Neural cell (in vitro differentiated cells): ENCODE measurements around the gene ACAN. TPM values are rescaled to one million over a fixed set of nuclear protein-coding genes. Genes with fewer than 3 reads are reported as not detected.

Source experiments
- H2AFZ ChIP-seq: fragments of 200-600, 300-800 bp; sonication (generic), shearing (Covaris generic); 2 replicates; pipeline ENCODE4 v1.6.0; 2014; ENCODE audit warnings: low read depth, mild to moderate bottlenecking, antibody characterized with exemption, low read length, moderate library complexity
- H3F3A ChIP-seq: fragments of 200-600 bp; shearing (Covaris generic); 2 replicates; pipeline ENCODE4 v1.6.1; 2016; ENCODE audit warnings: mild to moderate bottlenecking, moderate library complexity, mixed read lengths, antibody characterized with exemption, low read length; ENCODE audit not compliant: insufficient read depth, poor library complexity, severe bottlenecking
- H3K27ac ChIP-seq: fragments of 200-600, 300-800 bp; sonication (generic), shearing (Covaris generic); 2 replicates; pipeline ENCODE4 v1.5.1; 2014; ENCODE audit warnings: mild to moderate bottlenecking, low read length, moderate library complexity
- H3K27me3 ChIP-seq: fragments of 300-800, 200-600 bp; sonication (generic), shearing (Covaris generic); 2 replicates; pipeline ENCODE4 v1.6.0; 2014; ENCODE audit warnings: mild to moderate bottlenecking, low read depth, low read length, moderate library complexity; ENCODE audit not compliant: insufficient read depth
- H3K36me3 ChIP-seq: fragments of 300-800, 200-600 bp; sonication (generic), shearing (Covaris generic); 2 replicates; pipeline ENCODE4 v1.5.1; 2014; ENCODE audit warnings: mild to moderate bottlenecking, antibody characterized with exemption, low read length, moderate library complexity; ENCODE audit not compliant: insufficient read depth
- H3K4me2 ChIP-seq: fragments of 300-800, 200-600 bp; sonication (generic), shearing (Covaris generic); 2 replicates; pipeline ENCODE4 v1.6.0; 2014; ENCODE audit warnings: mild to moderate bottlenecking, low read length
- H3K4me3 ChIP-seq: fragments of 300-800, 200-600 bp; sonication (generic), shearing (Covaris generic); 2 replicates; pipeline ENCODE4 v1.5.1; 2014; ENCODE audit warnings: mild to moderate bottlenecking, low read length, moderate library complexity
- H3K79me2 ChIP-seq: fragments of 200-600 bp; shearing (Covaris generic); replicated peaks from 2 replicates; pipeline ENCODE4 v1.6.0; 2014; ENCODE audit warnings: mild to moderate bottlenecking, low read length, moderate library complexity; ENCODE audit not compliant: insufficient read depth
- H3K9ac ChIP-seq: fragments of 300-800, 200-600 bp; sonication (generic), shearing (Covaris generic); 2 replicates; pipeline ENCODE4 v1.6.1; 2016; ENCODE audit warnings: mild to moderate bottlenecking, low read length, mixed read lengths
- H3K9me2 ChIP-seq: fragments of 200-600 bp; shearing (Covaris generic); 2 replicates; pipeline ENCODE4 v1.6.1; 2016; ENCODE audit warnings: mild to moderate bottlenecking, low read length, mixed read lengths; ENCODE audit not compliant: insufficient read depth
- H3K9me3 ChIP-seq: fragments of 200-600, 300-800 bp; sonication (generic), shearing (Covaris generic); 2 replicates; pipeline ENCODE4 v1.6.1; 2016; ENCODE audit warnings: mild to moderate bottlenecking, mixed run types, low read length, moderate library complexity, mixed read lengths
- H4K20me1 ChIP-seq: fragments of 200-600 bp; shearing (Covaris generic); 2 replicates; pipeline ENCODE4 v1.6.1; 2016; ENCODE audit warnings: mild to moderate bottlenecking, mixed run types; ENCODE audit not compliant: insufficient read depth
- EP300 ChIP-seq: fragments of 450-650 bp; conservative IDR thresholded peaks from 2 replicates; pipeline ENCODE4 v1.6.1; 2014; ENCODE audit warnings: antibody characterized with exemption, mild to moderate bottlenecking, moderate library complexity; ENCODE audit not compliant: poor library complexity, severe bottlenecking
- EZH2 ChIP-seq: fragments of 200-600, 300-800 bp; shearing (Covaris generic), sonication (generic); IDR thresholded peaks from 2 replicates; pipeline ENCODE4 v1.6.1; 2014; ENCODE audit warnings: antibody characterized with exemption, low read length, borderline replicate concordance, mild to moderate bottlenecking; ENCODE audit not compliant: insufficient read depth, poor library complexity, severe bottlenecking
- MXI1 ChIP-seq: fragments of 450-650 bp; conservative IDR thresholded peaks from 2 replicates; pipeline ENCODE4 v1.6.1; 2014; ENCODE audit warnings: antibody characterized with exemption, mild to moderate bottlenecking; ENCODE audit not compliant: poor library complexity, severe bottlenecking
- POLR2AphosphoS5 ChIP-seq: IDR thresholded peaks from 2 replicates; pipeline ENCODE4 v1.6.1; 2012
- RAD21 ChIP-seq: fragments of 450-650 bp; conservative IDR thresholded peaks from 2 replicates; pipeline ENCODE4 v1.6.1; 2014; ENCODE audit warnings: antibody characterized with exemption, mild to moderate bottlenecking, moderate library complexity
- SMC3 ChIP-seq: fragments of 450-650 bp; conservative IDR thresholded peaks from 2 replicates; pipeline ENCODE4 v1.6.1; 2014; ENCODE audit warnings: antibody characterized with exemption, mild to moderate bottlenecking, moderate library complexity; ENCODE audit not compliant: poor library complexity
- TAF1 ChIP-seq: IDR thresholded peaks from 2 replicates; pipeline ENCODE4 v1.6.1; 2012; ENCODE audit warnings: low read depth
- polyA plus RNA-seq: library from polyadenylated mRNA; depleted of rRNA; stranded (reverse); fragments of >200 nt; gene quantifications from 2 replicates; pipeline ENCODE4 v1.2.3, GENCODE V29; 2014
- TF ChIP-seq, protein P1 (sequence below): fragments of 450-650 bp; IDR thresholded peaks from 2 replicates; pipeline ENCODE4 v1.5.1; 2014; ENCODE audit warnings: antibody characterized with exemption, mild to moderate bottlenecking, moderate library complexity; ENCODE audit not compliant: poor library complexity, severe bottlenecking
- TF ChIP-seq, protein P2 (sequence below): IDR thresholded peaks from 2 replicates; pipeline ENCODE4 v1.6.1; 2012; ENCODE audit warnings: borderline replicate concordance

Gene ACAN
- polyA plus RNA-seq, 1 donor from 2014 or later: not detected

DNA sequence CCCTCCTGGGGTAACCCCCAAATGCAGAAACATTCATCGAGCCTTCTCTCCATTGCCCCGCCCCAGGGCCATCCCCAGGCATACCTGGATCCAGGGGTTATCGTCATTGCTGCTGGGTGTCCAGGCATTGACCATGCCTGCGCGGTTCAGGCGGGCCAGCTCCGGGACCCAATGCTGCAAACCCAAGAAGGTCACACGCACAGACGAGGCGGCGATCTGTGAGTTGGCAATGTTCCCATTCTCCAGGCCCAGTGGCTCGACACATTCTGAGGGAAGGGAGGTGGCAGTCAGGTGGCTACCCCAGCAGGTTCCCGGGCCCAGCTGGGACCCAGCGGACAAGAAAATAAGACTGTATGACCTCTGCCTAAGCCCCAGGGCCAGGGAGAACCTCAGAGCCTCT is 103.9 kb downstream of the ACAN start:
- H3K79me2 ChIP-seq: no peaks in the 10 kb centered on the region
- no peaks in the 10 kb centered on the region for H4K20me1 ChIP-seq
- H3F3A ChIP-seq: no peaks in the 10 kb centered on the region
- H3K4me3 ChIP-seq: no peak overlapping the region
- no peaks in the 10 kb centered on the region for H3K9me3 ChIP-seq
- H3K27me3 ChIP-seq: peaks cover under 1% of the 10 kb centered on the region
- TF ChIP-seq POLR2AphosphoS5: no peak
- no peak for TF ChIP-seq SMC3
- no peak for TF ChIP-seq TAF1
- TF ChIP-seq MXI1: no peak
- no peak for TF ChIP-seq RAD21
- no peak for TF ChIP-seq EZH2
- TF ChIP-seq, protein P1, sequence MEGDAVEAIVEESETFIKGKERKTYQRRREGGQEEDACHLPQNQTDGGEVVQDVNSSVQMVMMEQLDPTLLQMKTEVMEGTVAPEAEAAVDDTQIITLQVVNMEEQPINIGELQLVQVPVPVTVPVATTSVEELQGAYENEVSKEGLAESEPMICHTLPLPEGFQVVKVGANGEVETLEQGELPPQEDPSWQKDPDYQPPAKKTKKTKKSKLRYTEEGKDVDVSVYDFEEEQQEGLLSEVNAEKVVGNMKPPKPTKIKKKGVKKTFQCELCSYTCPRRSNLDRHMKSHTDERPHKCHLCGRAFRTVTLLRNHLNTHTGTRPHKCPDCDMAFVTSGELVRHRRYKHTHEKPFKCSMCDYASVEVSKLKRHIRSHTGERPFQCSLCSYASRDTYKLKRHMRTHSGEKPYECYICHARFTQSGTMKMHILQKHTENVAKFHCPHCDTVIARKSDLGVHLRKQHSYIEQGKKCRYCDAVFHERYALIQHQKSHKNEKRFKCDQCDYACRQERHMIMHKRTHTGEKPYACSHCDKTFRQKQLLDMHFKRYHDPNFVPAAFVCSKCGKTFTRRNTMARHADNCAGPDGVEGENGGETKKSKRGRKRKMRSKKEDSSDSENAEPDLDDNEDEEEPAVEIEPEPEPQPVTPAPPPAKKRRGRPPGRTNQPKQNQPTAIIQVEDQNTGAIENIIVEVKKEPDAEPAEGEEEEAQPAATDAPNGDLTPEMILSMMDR: no peak
- TF ChIP-seq, protein P2, sequence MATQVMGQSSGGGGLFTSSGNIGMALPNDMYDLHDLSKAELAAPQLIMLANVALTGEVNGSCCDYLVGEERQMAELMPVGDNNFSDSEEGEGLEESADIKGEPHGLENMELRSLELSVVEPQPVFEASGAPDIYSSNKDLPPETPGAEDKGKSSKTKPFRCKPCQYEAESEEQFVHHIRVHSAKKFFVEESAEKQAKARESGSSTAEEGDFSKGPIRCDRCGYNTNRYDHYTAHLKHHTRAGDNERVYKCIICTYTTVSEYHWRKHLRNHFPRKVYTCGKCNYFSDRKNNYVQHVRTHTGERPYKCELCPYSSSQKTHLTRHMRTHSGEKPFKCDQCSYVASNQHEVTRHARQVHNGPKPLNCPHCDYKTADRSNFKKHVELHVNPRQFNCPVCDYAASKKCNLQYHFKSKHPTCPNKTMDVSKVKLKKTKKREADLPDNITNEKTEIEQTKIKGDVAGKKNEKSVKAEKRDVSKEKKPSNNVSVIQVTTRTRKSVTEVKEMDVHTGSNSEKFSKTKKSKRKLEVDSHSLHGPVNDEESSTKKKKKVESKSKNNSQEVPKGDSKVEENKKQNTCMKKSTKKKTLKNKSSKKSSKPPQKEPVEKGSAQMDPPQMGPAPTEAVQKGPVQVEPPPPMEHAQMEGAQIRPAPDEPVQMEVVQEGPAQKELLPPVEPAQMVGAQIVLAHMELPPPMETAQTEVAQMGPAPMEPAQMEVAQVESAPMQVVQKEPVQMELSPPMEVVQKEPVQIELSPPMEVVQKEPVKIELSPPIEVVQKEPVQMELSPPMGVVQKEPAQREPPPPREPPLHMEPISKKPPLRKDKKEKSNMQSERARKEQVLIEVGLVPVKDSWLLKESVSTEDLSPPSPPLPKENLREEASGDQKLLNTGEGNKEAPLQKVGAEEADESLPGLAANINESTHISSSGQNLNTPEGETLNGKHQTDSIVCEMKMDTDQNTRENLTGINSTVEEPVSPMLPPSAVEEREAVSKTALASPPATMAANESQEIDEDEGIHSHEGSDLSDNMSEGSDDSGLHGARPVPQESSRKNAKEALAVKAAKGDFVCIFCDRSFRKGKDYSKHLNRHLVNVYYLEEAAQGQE: no peak
- TF ChIP-seq EP300: no peak
- no peak overlapping the region for H3K9ac ChIP-seq
- no peak overlapping the region for H2AFZ ChIP-seq
- no peak overlapping the region for H3K4me2 ChIP-seq
- no peaks in the 10 kb centered on the region for H3K9me2 ChIP-seq
- no peak overlapping the region for H3K27ac ChIP-seq
- no peaks in the 10 kb centered on the region for H3K36me3 ChIP-seq

DNA sequence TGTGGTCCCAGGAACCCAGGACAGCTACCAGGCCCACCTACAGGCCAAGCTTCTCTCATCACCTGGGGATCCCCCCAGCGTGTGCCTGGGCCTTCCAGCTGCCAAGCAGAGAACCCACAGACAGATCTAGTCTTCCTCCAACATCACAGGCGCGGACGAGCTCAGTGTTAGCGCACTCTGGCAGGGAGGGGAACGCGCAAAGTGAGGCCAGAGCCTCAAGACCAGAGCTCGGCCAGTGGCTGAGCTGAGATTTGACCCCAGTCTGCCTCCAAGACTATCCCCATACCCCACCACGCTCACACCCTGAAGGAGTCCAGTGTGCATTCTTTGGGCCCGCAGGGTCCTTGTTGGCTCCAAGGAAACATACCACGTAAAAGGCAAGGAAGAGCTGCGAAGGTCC is 104.9 kb downstream of the ACAN start:
- Histone ChIP-seq H3K4me2 (no peak overlapping the region), H3K9ac (no peak overlapping the region), H3K36me3 (no peaks in the 10 kb centered on the region), H3K4me3 (no peak overlapping the region), H3K27me3 (peaks cover 10% of the 10 kb centered on the region), H3K27ac (no peak overlapping the region), H4K20me1 (no peaks in the 10 kb centered on the region), H3K9me3 (no peaks in the 10 kb centered on the region), H3F3A (no peaks in the 10 kb centered on the region), H3K79me2 (no peaks in the 10 kb centered on the region), H3K9me2 (no peaks in the 10 kb centered on the region), H2AFZ (no peak overlapping the region)
- TF ChIP-seq EZH2: no peak
- no peak for TF ChIP-seq EP300
- TF ChIP-seq, protein P1: no peak
- no peak for TF ChIP-seq SMC3
- TF ChIP-seq RAD21: no peak
- TF ChIP-seq, protein P2: no peak
- no peak for TF ChIP-seq POLR2AphosphoS5
- no peak for TF ChIP-seq TAF1
- no peak for TF ChIP-seq MXI1
